Islet of Langerhans (tissue), 1 donor: ENCODE results near the gene RHOC.

Experiments
- FAIRE-seq: peaks from one replicate; lab custom pipeline; 2011; peaks lifted over from hg19 to GRCh38; lab: Jason Lieb, UNC

The RHOC gene

GRCh38 chr1:112677501-112677900 is 29.4 kb downstream of the RHOC start:
- no peak for FAIRE-seq

GRCh38 chr1:112676543-112676942 is 30.4 kb downstream of the RHOC start:
- FAIRE-seq: no peak

GRCh38 chr1:112675728-112676381 is 31.1 kb downstream of the RHOC start:
- no peak for FAIRE-seq

- FAIRE-seq: no peak
These were observed 31.8 kb downstream of the RHOC start for GRCh38 chr1:112674986-112675727.

- FAIRE-seq: no peak
These were observed 32.4 kb downstream of the RHOC start, which contains the start of gene MOV10 for GRCh38 chr1:112674440-112674985. Gene MOV10, plus strand, starts transcription at chr1:112674659. Its CDS starts 254 bp downstream, at chr1:112674913.

DNA sequence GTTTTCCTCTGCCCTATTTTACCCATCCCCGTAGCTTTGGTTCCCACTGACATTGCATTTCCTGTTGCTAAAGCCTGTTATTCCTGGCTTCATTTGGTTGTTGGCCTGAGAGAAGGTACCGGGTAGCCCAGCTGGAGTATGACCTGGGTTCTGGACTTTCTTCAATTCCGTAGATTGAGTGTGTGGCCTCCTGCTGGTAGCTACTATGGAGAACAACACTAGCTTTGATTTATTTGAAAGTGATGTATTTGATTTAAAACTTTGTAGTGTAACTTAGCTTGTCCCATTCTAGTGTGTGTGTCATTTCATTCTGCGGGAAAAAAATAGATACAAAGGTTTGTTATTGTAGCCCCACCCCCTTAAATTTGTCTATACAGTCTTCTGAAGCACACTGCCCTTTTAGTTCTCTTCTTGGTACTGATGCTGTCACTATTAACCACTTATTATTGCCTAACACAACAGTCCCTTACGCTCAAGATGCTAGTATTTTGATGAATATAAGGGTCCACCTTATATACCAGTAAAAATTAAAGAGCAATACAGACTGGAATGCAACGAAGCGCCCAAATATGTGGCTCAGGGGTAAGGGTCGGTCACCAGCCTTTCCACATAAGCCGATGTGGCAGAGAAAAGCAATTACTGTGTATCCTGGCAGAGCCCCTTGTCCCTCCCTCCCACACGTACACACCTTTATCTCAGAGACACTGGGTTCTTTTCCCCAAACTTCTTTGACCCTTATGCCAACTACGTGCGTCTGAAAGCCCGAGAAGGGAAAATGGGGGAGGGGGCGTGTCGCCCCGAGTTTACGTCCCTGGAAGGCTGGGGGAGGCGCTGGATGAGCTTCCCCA is 33.1 kb downstream of the RHOC start:
- FAIRE-seq: peak; percentile 41

DNA sequence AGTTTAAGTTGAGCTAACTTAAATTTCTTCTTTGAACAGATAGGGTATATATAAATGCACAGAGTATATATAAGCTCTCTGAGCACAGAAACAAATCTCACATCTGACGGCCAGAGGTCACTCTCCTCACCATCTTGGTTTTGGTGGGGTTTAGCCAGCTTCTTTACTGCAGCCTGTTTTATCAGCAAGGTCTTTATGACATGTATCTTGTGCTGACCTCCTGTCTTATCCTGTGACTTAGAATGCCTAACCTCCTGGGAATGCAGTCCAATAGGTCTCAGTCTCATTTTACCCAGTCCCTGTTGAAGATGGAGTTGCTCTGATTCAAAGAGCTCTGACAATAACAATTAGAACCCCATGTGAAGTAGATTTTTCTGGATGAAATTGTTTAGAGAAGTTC is 34.1 kb downstream of the RHOC start:
- FAIRE-seq: no peak

- FAIRE-seq: no peak
These were observed 34.9 kb downstream of the RHOC start for GRCh38 chr1:112672009-112672408.

- no peak for FAIRE-seq
These were observed 40.0 kb downstream of the RHOC start for GRCh38 chr1:112666946-112667345.

DNA sequence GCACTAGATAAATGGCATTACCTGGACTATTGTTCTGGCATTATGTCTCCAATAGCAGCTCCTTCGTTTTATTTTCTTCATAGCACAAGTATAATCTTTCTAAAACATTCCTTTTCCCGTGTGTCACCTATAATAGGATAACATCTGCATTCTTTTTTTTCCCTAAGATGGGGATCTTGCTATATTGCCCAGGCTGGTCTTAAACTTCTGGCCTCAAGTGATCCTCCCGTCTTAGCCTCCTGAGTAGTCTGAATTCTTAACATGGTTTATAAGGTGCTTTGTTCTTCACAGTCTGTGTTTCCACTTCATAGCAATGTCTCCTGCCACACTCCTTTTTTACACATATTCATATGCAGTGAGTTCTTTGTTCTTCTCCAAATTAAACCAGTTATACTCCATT is 41.1 kb downstream of the RHOC start:
- no peak for FAIRE-seq

DNA sequence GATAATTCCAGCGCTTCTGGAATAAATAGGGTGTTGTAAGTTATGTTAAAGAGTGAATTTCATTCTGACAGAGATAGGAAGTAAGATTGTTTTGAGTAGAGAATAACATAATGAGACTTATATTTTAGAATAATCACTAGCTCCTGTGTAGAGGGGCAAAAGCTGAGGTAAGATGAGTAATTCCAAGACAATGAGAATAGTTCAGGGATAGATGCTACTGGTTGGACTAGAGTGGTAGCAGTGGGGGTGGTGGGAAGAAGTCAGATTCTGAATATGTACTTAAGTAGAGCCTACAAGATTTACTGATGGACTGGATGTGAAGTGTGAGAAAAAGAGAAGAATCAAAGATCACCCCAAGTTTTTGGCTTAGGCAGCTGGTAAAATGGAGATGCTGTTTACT is 55.7 kb downstream of the RHOC start:
- FAIRE-seq: no peak
